CD14-positive monocyte (primary cell): ENCODE measurements around the gene PRUNE1. TPM values are rescaled to one million over a fixed set of nuclear protein-coding genes. Genes with fewer than 3 reads are reported as not detected.

Experiments used
- DNase-seq, 3 donors: peaks; one replicate each; pipeline ENCODE4 v3.0.0-alpha.2; 2011 to 2022
- H2AFZ ChIP-seq: 2 replicates; pipeline ENCODE4 v1.6.0; 2012; ENCODE audit warnings: mild to moderate bottlenecking, low read depth, low read length, inconsistent platforms; ENCODE audit not compliant: insufficient read depth, poor library complexity, severe bottlenecking
- H3K27ac ChIP-seq, 2 donors: 1 replicate in 1 of 2; 2 replicates in 1 of 2; pipeline ENCODE4 v1.5.1; 2012 to 2013; ENCODE audit warnings: low read length in 2 of 2, control low read depth in 1 of 2, inconsistent platforms in 1 of 2, low read depth in 1 of 2, mild to moderate bottlenecking in 1 of 2
- H3K27me3 ChIP-seq, 2 donors: one replicate each; pipeline versions ENCODE4 v1.6.0 to v1.6.1; 2011 to 2013; ENCODE audit warnings: low read length in 2 of 2; ENCODE audit not compliant: control insufficient read depth in 2 of 2, insufficient read depth in 2 of 2
- H3K36me3 ChIP-seq, 2 donors: replicated peaks in 1 of 2; 1 replicate in 1 of 2; 2 replicates in 1 of 2; pipeline versions ENCODE4 v1.5.1 to v1.6.1; 2012 to 2013; ENCODE audit warnings: low read length in 2 of 2, control low read depth in 1 of 2, inconsistent platforms in 1 of 2, mild to moderate bottlenecking in 1 of 2; ENCODE audit not compliant: insufficient read depth in 2 of 2, control insufficient read depth in 1 of 2
- H3K4me1 ChIP-seq, 2 donors: 1 replicate in 1 of 2; 2 replicates in 1 of 2; pipeline versions ENCODE4 v1.5.1 to v1.6.1; 2012 to 2013; ENCODE audit warnings: low read length in 2 of 2, control low read depth in 1 of 2, inconsistent platforms in 1 of 2, mild to moderate bottlenecking in 1 of 2, moderate library complexity in 1 of 2; ENCODE audit not compliant: insufficient read depth in 2 of 2, control insufficient read depth in 1 of 2
- H3K4me2 ChIP-seq: replicated peaks from 2 replicates; pipeline ENCODE3; 2012; ENCODE audit warnings: low read length, moderate library complexity, mild to moderate bottlenecking; ENCODE audit not compliant: poor library complexity, severe bottlenecking; ENCODE audit errors: extremely low read depth
- H3K4me3 ChIP-seq, 3 experiments: fragments of 200-600 bp in 1 of 3; sonication (generic) in 1 of 3; replicated peaks in 1 of 3; 1 replicate in 2 of 3; 2 replicates in 1 of 3; pipeline ENCODE4 v1.5.1; 2011 to 2013; ENCODE audit warnings: low read length in 3 of 3, mild to moderate bottlenecking in 3 of 3, control low read depth in 2 of 3, low read depth in 2 of 3, inconsistent platforms in 1 of 3, moderate library complexity in 1 of 3
- H3K79me2 ChIP-seq: 2 replicates; pipeline ENCODE4 v1.6.0; 2012; ENCODE audit warnings: mild to moderate bottlenecking, control low read depth, inconsistent platforms, low read length, moderate library complexity; ENCODE audit not compliant: insufficient read depth
- H3K9ac ChIP-seq: 2 replicates; pipeline ENCODE4 v1.6.0; 2017; ENCODE audit warnings: low read length, mild to moderate bottlenecking; ENCODE audit not compliant: insufficient read depth, poor library complexity, severe bottlenecking
- H3K9me3 ChIP-seq, 2 donors: replicated peaks in 1 of 2; 1 replicate in 1 of 2; 2 replicates in 1 of 2; pipeline versions ENCODE4 v1.5.1 to v1.6.1; 2012 to 2013; ENCODE audit warnings: low read length in 2 of 2, control low read depth in 1 of 2; ENCODE audit not compliant: control insufficient read depth in 1 of 2, insufficient read depth in 1 of 2
- H4K20me1 ChIP-seq: 2 replicates; pipeline ENCODE4 v1.6.0; 2012; ENCODE audit warnings: mild to moderate bottlenecking, low read length, control low read depth, moderate library complexity; ENCODE audit not compliant: insufficient read depth
- H3K27ac Mint-ChIP-seq, 7 donors: one replicate each; pipeline ENCODE4 v1.8.0; 2020; ENCODE audit warnings: mild to moderate bottlenecking in 7 of 7, mixed read lengths in 7 of 7, moderate library complexity in 6 of 7, inconsistent platforms in 2 of 7
- H3K27me3 Mint-ChIP-seq, 3 donors: one replicate each; pipeline ENCODE4 v1.8.0; 2021 to 2022; ENCODE audit warnings: low read depth in 3 of 3, mild to moderate bottlenecking in 3 of 3, mixed read lengths in 3 of 3, moderate library complexity in 3 of 3, inconsistent platforms in 1 of 3
- H3K36me3 Mint-ChIP-seq, 2 donors: one replicate each; pipeline ENCODE4 v1.8.0; 2020; ENCODE audit warnings: mixed read lengths in 2 of 2, inconsistent platforms in 1 of 2, mild to moderate bottlenecking in 1 of 2
- H3K4me1 Mint-ChIP-seq: one replicate; pipeline ENCODE4 v1.8.0; 2020; ENCODE audit warnings: mild to moderate bottlenecking, mixed read lengths
- H3K4me3 Mint-ChIP-seq, 2 donors: one replicate each; pipeline ENCODE4 v1.8.0; 2020; ENCODE audit warnings: mild to moderate bottlenecking in 2 of 2, mixed read lengths in 2 of 2, moderate library complexity in 1 of 2
- H3K9me3 Mint-ChIP-seq, 7 donors: one replicate each; pipeline ENCODE4 v1.8.0; 2020 to 2022; ENCODE audit warnings: mixed read lengths in 7 of 7, mild to moderate bottlenecking in 6 of 7, moderate library complexity in 6 of 7, inconsistent platforms in 2 of 7
- WGBS: methylation state at CpG from one replicate; pipeline ENCODE4 v1.1.5; 2013; ENCODE audit warnings: missing lambda C conversion rate; ENCODE audit not compliant: insufficient coverage; 5-methylcytosine and 5-hydroxymethylcytosine counted together
- intact Hi-C, 2 donors: fragments of 100-400 bp; cut with micrococcal nuclease; formaldehyde crosslinking; loops; one replicate each; pipeline versions ENCODE4 v1.15.0 to v1.15.1; 2023
- polyA plus RNA-seq, 3 donors: library from polyadenylated mRNA; depleted of rRNA in 1 of 3; unstranded in 2 of 3; stranded (reverse) in 1 of 3; fragments of 300-500 nt in 2 of 3; fragments of >200 nt in 1 of 3; fragmentation: Illumina TruSeq in 2 of 3; gene quantifications; 1 replicate in 2 of 3; 2 replicates in 1 of 3; pipeline ENCODE4 v1.2.3, GENCODE V29; 2012 to 2021
- TF ChIP-seq, protein P1 (sequence below): fragments of 200-600 bp; IDR thresholded peaks from one replicate; pipeline ENCODE4 v1.8.0; 2022; ENCODE audit warnings: antibody characterized with exemption, mild to moderate bottlenecking

Gene PRUNE1
- polyA plus RNA-seq, 3 donors, result 8.4 to 22.8 (median 22.6) TPM

- H4K20me1 ChIP-seq, result peaks cover 90% of the 10 kb centered on the region
- H3K27me3 ChIP-seq, result no peaks in the 10 kb centered on the region
- no peaks in the 10 kb centered on the region for H3K9me3 ChIP-seq
- Mint-ChIP-seq H3K27ac (peak overlapping the region in 4 of 7 donors; percentile 49 to 81 (median 72)), H3K36me3 (peaks cover 42 to 51% of the 10 kb centered on the region in 2 donors), H3K4me1 (peaks cover 43% of the 10 kb centered on the region), H3K4me3 (no peak overlapping the region), H3K9me3 (no peaks in the 10 kb centered on the region), H3K27me3 (no peaks in the 10 kb centered on the region)
- H3K9ac ChIP-seq, result no peak overlapping the region
- no peak overlapping the region for H3K4me2 ChIP-seq
- no peak overlapping the region for H2AFZ ChIP-seq
- TF ChIP-seq, protein P1, sequence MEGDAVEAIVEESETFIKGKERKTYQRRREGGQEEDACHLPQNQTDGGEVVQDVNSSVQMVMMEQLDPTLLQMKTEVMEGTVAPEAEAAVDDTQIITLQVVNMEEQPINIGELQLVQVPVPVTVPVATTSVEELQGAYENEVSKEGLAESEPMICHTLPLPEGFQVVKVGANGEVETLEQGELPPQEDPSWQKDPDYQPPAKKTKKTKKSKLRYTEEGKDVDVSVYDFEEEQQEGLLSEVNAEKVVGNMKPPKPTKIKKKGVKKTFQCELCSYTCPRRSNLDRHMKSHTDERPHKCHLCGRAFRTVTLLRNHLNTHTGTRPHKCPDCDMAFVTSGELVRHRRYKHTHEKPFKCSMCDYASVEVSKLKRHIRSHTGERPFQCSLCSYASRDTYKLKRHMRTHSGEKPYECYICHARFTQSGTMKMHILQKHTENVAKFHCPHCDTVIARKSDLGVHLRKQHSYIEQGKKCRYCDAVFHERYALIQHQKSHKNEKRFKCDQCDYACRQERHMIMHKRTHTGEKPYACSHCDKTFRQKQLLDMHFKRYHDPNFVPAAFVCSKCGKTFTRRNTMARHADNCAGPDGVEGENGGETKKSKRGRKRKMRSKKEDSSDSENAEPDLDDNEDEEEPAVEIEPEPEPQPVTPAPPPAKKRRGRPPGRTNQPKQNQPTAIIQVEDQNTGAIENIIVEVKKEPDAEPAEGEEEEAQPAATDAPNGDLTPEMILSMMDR, result no peak
- intact Hi-C loops, result loop anchor here (5.0 to 10.0 kb wide), 3 partner anchors 38 to 205 kb away; partner anchors contain the start of genes CTSS (in 1 of the 2), MINDY1 (in 1 of the 2), PRUNE1 (in 1 of the 2) and SETDB1 (in 1 of the 2)
- peaks cover 76% of the 10 kb centered on the region for H3K79me2 ChIP-seq
- H3K4me1 ChIP-seq, result peaks cover 35 to 44% of the 10 kb centered on the region in 2 donors
- peaks cover 44 to 48% of the 10 kb centered on the region in 2 donors for H3K36me3 ChIP-seq
- no peak overlapping the region for H3K27ac ChIP-seq
- no peak overlapping the region for H3K4me3 ChIP-seq
- DNase-seq, result no peak
- 61% methylated on average over 2 of the region's 3 CpGs for WGBS
These were observed 38.6 kb upstream of the PRUNE1 start for GRCh38 chr1:150969626-150970025.

- Mint-ChIP-seq H3K9me3 (no peaks in the 10 kb centered on the region), H3K27ac (peak overlapping the region; percentile 59 to 90 (median 81)), H3K4me1 (peaks cover 52% of the 10 kb centered on the region), H3K27me3 (no peaks in the 10 kb centered on the region), H3K36me3 (peaks cover 31 to 39% of the 10 kb centered on the region in 2 donors), H3K4me3 (peak overlapping the region; percentile 41 to 90)
- Histone ChIP-seq H3K9me3 (no peaks in the 10 kb centered on the region), H3K4me3 (peak overlapping the region in 1 of 3 experiments; percentile 88), H3K27me3 (no peaks in the 10 kb centered on the region), H4K20me1 (peaks cover 78% of the 10 kb centered on the region), H3K36me3 (peaks cover 30 to 37% of the 10 kb centered on the region in 2 donors), H3K4me2 (peak overlapping the region; percentile 98), H3K79me2 (peaks cover 81% of the 10 kb centered on the region), H3K4me1 (peaks cover 45 to 54% of the 10 kb centered on the region in 2 donors), H2AFZ (no peak overlapping the region), H3K27ac (peak overlapping the region; percentile 33 to 84), H3K9ac (peak overlapping the region; percentile 6)
- WGBS, result 39% methylated on average over 7 of the region's 11 CpGs
- TF ChIP-seq, protein P1, result no peak
- DNase-seq, result peak; percentile 30 to 41 (median 31)
- intact Hi-C loops, result loop anchor here (5.0 to 10.0 kb wide), 3 partner anchors 36 to 206 kb away; partner anchors contain the start of genes CTSS (in 1 of the 2), MINDY1 (in 1 of the 2), PRUNE1 (in 1 of the 2) and SETDB1 (in 1 of the 2)
These were observed 37.3 kb upstream of the PRUNE1 start for GRCh38 chr1:150970808-150971582.
